Heart right ventricle (tissue), 16 donors: ENCODE results near the gene LONRF3. TPM values are rescaled to one million over a fixed set of nuclear protein-coding genes. Genes with fewer than 3 reads are reported as not detected.

Experiments
- ATAC-seq, 8 donors: fragments of 200-7000 bp; cut with Tn5 transposase; one replicate each; pipeline ENCODE4 v1.9.1; 2020; ENCODE audit warnings: mild to moderate bottlenecking in 8 of 8, moderate library complexity in 8 of 8, moderate number of reproducible peaks in 1 of 8
- DNase-seq, 2 donors: peaks; one replicate each; pipeline ENCODE4 v3.0.0-alpha.2; 2020
- H3K27ac ChIP-seq, 10 donors: fragments of 200-600 bp; sonication (generic) in 2 of 10; one replicate each; pipeline versions ENCODE4 v1.5.0 to v1.8.0; 2020 to 2022; ENCODE audit warnings: mild to moderate bottlenecking in 3 of 10
- H3K27me3 ChIP-seq, 7 donors: fragments of 200-600 bp; one replicate each; pipeline ENCODE4 v1.8.0; 2021 to 2022; ENCODE audit warnings: mild to moderate bottlenecking in 2 of 7
- H3K36me3 ChIP-seq, 9 donors: fragments of 200-600 bp; sonication (generic) in 1 of 9; one replicate each; pipeline versions ENCODE4 v1.5.0 to v1.8.0; 2020 to 2022; ENCODE audit warnings: mild to moderate bottlenecking in 2 of 9
- H3K4me1 ChIP-seq, 9 donors: fragments of 200-600 bp; sonication (generic) in 1 of 9; one replicate each; pipeline versions ENCODE4 v1.5.0 to v1.8.0; 2020 to 2022; ENCODE audit warnings: mild to moderate bottlenecking in 4 of 9
- H3K4me3 ChIP-seq, 10 donors: fragments of 200-600 bp; sonication (generic) in 2 of 10; one replicate each; pipeline versions ENCODE4 v1.5.0 to v1.8.0; 2020 to 2022; ENCODE audit warnings: mild to moderate bottlenecking in 7 of 10, moderate library complexity in 2 of 10
- H3K9me3 ChIP-seq, 11 donors: fragments of 200-600 bp in 10 of 11; sonication (generic) in 2 of 11; one replicate each; pipeline versions ENCODE4 v1.5.0 to v1.8.0; 2013 to 2022; ENCODE audit warnings: mild to moderate bottlenecking in 2 of 11, control low read depth in 1 of 11, moderate library complexity in 1 of 11
- CTCF ChIP-seq, 9 donors: fragments of 200-600 bp; sonication (generic) in 2 of 9; IDR thresholded peaks; one replicate each; pipeline versions ENCODE4 v1.5.0 to v1.8.0; 2021 to 2022; ENCODE audit warnings: antibody characterized with exemption in 9 of 9, mild to moderate bottlenecking in 5 of 9, moderate library complexity in 1 of 9
- WGBS, 2 donors: extraction: QIAGEN DNeasy Blood & Tissue Kit; methylation state at CpG; one replicate each; pipeline ENCODE4 v1.1.7; 2013; ENCODE audit warnings: inconsistent platforms in 1 of 2; 5-methylcytosine and 5-hydroxymethylcytosine counted together
- intact Hi-C, 10 donors: fragments of 100-400 bp; cut with DNase I; formaldehyde crosslinking; loops; one replicate each; pipeline versions ENCODE4 v1.11.1 to v1.14.2; 2022
- polyA plus RNA-seq, 2 donors: library from polyadenylated mRNA; stranded (reverse); fragments of 200-250 nt; gene quantifications; one replicate each; pipeline ENCODE4 v1.2.3, GENCODE V29; 2013
- total RNA-seq, 10 donors: library from RNA; stranded (reverse); fragmentation: NEBNext Ultra II Directional in 3 of 10; extraction: Animal tissue kit (Norgen Biotek cat#: 25700) in 3 of 10; gene quantifications; one replicate each; pipeline versions ENCODE4 v1.2.1 to v1.2.4, GENCODE V29; 2021 to 2023
- donor health status: Arrhythmogenic right ventricular cardiomyopathy.
- donor health status: ischemic (EF 13 %, LVEDD 7.1; RV severe dilation, severe dysfunction).
- donor health status: healthy with polysubstance abuse.
- donor health status: DM: no; HTN: yes; CAD: no.
- donor health status: DM: no; HTN: no; CAD: no.
- donor health status: ischemic (EF 25% LVEDD 6.9; RV normal size, moderate dysfunction).
- donor health status: ischemic (EF 25% LVEDD 5.7; RV mildly dilated, moderate dysfunction).
- donor health status: healthy.
- donor health status: DM: yes; HTN: yes; CAD: no.
- donor health status: Ischemic cardiomyopathy.
- donor health status: ischemic (EF 35%, LVEDD 5.7; RV mildly dilated, moderate dysfunction).
- donor health status: nonischemic (EF 11% LVEDD 7.7; RV severe dilation, severe dysfunction).
- donor health status: DM: yes; HTN: yes; CAD: no.
- donor health status: PGD.
- donor health status: ischemic (EF 29% LVEDD 5.4; RV normal size, mild dysfunction).
- donor health status: nonischemic (EF 23%, LVEDD 6.1; RV moderate dilation, normal function).

Gene LONRF3
- total and polyA plus RNA-seq, 12 donors: 0.43 to 6.1 (median 1.3) TPM

GRCh38 chrX:118963159-118963558, 11.3 kb upstream of the LONRF3 start:
- DNase-seq (no peak), ATAC-seq (no peak)
- 100% methylated on average over 2 of the region's 2 CpGs for WGBS, 2 donors
- intact Hi-C loops: no loop called here
- Histone ChIP-seq H3K27ac (no peak overlapping the region), H3K4me3 (no peak overlapping the region), H3K4me1 (no peaks in the 10 kb centered on the region), H3K36me3 (no peaks in the 10 kb centered on the region), H3K27me3 (peaks cover 0 to 29% (median 0%) of the 10 kb centered on the region in 7 donors), H3K9me3 (no peaks in the 10 kb centered on the region)
- TF ChIP-seq CTCF (IDR thresholded peaks at IDR 0.05): no peak

GRCh38 chrX:118964252-118964651, 10.2 kb upstream of the LONRF3 start:
- intact Hi-C loops: no loop called here
- no peaks in the 10 kb centered on the region for H3K4me1 ChIP-seq
- ATAC-seq (no peak), DNase-seq (no peak)
- no peaks in the 10 kb centered on the region for H3K36me3 ChIP-seq
- no peak overlapping the region for H3K4me3 ChIP-seq
- no peak overlapping the region for H3K27ac ChIP-seq
- H3K9me3 ChIP-seq: no peaks in the 10 kb centered on the region
- 74 to 76% methylated on average over 2 of the region's 2 CpGs for WGBS, 2 donors
- TF ChIP-seq CTCF (IDR thresholded peaks at IDR 0.05): no peak
- H3K27me3 ChIP-seq: peaks cover 0 to 23% (median 0%) of the 10 kb centered on the region in 7 donors

DNA sequence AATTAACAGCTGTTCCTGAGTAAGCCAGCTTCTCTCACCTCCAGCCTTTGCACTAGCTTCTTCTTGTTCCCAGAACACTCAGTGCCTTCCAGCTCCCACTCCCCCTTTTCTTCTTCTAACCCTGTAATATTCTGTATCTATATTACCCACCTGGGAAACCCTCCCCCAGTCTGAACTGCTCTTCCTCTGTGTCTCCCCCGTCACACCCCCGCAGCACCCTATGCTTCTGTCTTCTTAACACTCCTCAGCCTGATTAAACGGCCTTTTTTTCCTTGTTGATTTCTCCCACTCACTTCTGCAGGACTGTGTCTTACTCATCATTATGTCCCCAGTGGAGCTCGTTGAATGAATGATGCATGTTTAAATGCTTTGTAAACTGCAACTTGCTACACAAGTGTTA, 9.0 kb upstream of the LONRF3 start:
- TF ChIP-seq CTCF (IDR thresholded peaks at IDR 0.05): no peak
- no peaks in the 10 kb centered on the region for H3K4me1 ChIP-seq
- DNase-seq (no peak), ATAC-seq (no peak)
- no peaks in the 10 kb centered on the region for H3K36me3 ChIP-seq
- H3K4me3 ChIP-seq: no peak overlapping the region
- H3K9me3 ChIP-seq: no peaks in the 10 kb centered on the region
- WGBS, 2 donors: 81% methylated on average over 4 of the region's 4 CpGs
- H3K27me3 ChIP-seq: peaks cover 0 to 23% (median 0%) of the 10 kb centered on the region in 7 donors
- no peak overlapping the region for H3K27ac ChIP-seq
- intact Hi-C loops: no loop called here

GRCh38 chrX:118968031-118968430, 6.4 kb upstream of the LONRF3 start:
- H3K36me3 ChIP-seq: no peaks in the 10 kb centered on the region
- no peak for TF ChIP-seq CTCF (IDR thresholded peaks at IDR 0.05)
- no peak overlapping the region for H3K27ac ChIP-seq
- peaks cover 0 to 40% (median 0%) of the 10 kb centered on the region in 7 donors for H3K27me3 ChIP-seq
- intact Hi-C loops: no loop called here
- ATAC-seq: no peak
- peaks cover 0 to under 1% (median 0%) of the 10 kb centered on the region in 9 donors for H3K4me1 ChIP-seq
- DNase-seq: no peak
- no peaks in the 10 kb centered on the region for H3K9me3 ChIP-seq
- 72% methylated on average over 8 of the region's 8 CpGs for WGBS, 2 donors
- no peak overlapping the region for H3K4me3 ChIP-seq
